H1 (cell line): ENCODE results near the gene HSPA1L. TPM values are rescaled to one million over a fixed set of nuclear protein-coding genes. Genes with fewer than 3 reads are reported as not detected.

Experiments
- CTCF ChIA-PET: fragments of 300-600 bp; sonication (Branson Sonifier 250); formaldehyde crosslinking; loops from one replicate; lab custom pipeline; 2021; ENCODE audit not compliant: partially characterized antibody; lab: Charles Lee
- POLR2A ChIA-PET: fragments of 300-600 bp; sonication (Branson Sonifier 250); formaldehyde crosslinking; loops from one replicate; lab custom pipeline; 2021; ENCODE audit warnings: inconsistent platforms; ENCODE audit not compliant: partially characterized antibody; lab: Charles Lee
- DNase-seq, 2 experiments: peaks; one replicate each; pipeline versions ENCODE4 v3.0.0 to v3.0.0-alpha.2; 2010 to 2022; ENCODE audit warnings: low spot score in 2 of 2, low read depth in 1 of 2, mixed read lengths in 1 of 2
- FAIRE-seq: peaks from 2 replicates; lab custom pipeline; 2011; peaks lifted over from hg19 to GRCh38; lab: Jason Lieb, UNC
- H2AFZ ChIP-seq: 2 replicates; pipeline ENCODE4 v1.8.1; 2012; ENCODE audit warnings: low read length, inconsistent platforms
- H2AK5ac ChIP-seq: 2 replicates; pipeline ENCODE4 v1.6.1; 2013; ENCODE audit warnings: low read depth, low read length
- H2BK120ac ChIP-seq: replicated peaks from 2 replicates; pipeline ENCODE3; 2013; ENCODE audit warnings: low read depth, low read length, inconsistent platforms
- H2BK12ac ChIP-seq: 2 replicates; pipeline ENCODE4 v1.6.1; 2013; ENCODE audit warnings: low read depth, low read length
- H2BK15ac ChIP-seq: 2 replicates; pipeline ENCODE4 v1.6.1; 2013; ENCODE audit warnings: low read length
- H2BK20ac ChIP-seq: 2 replicates; pipeline ENCODE4 v1.6.1; 2013; ENCODE audit warnings: low read length
- H2BK5ac ChIP-seq: 2 replicates; pipeline ENCODE4 v1.6.1; 2013; ENCODE audit warnings: low read depth, low read length
- H3K14ac ChIP-seq: 2 replicates; pipeline ENCODE4 v1.6.1; 2013; ENCODE audit warnings: inconsistent platforms; ENCODE audit not compliant: insufficient read length
- H3K18ac ChIP-seq: 2 replicates; pipeline ENCODE4 v1.6.1; 2013; ENCODE audit warnings: low read length; ENCODE audit errors: extremely low read depth
- H3K23ac ChIP-seq: 2 replicates; pipeline ENCODE4 v1.6.1; 2013; ENCODE audit warnings: inconsistent platforms; ENCODE audit not compliant: insufficient read length
- H3K23me2 ChIP-seq: 2 replicates; pipeline ENCODE4 v1.6.1; 2013; ENCODE audit warnings: low read depth, low read length
- H3K27ac ChIP-seq: 2 replicates; pipeline ENCODE4 v1.6.1; 2011; ENCODE audit warnings: low read depth, low read length, inconsistent platforms
- H3K27me3 ChIP-seq, 4 experiments: replicated peaks in 1 of 4; 1 replicate in 1 of 4; 2 replicates in 3 of 4; pipeline versions ENCODE4 v1.6.1 to v1.8.1; 2011 to 2013; ENCODE audit warnings: low read length in 3 of 4, mild to moderate bottlenecking in 3 of 4, inconsistent platforms in 2 of 4, mixed read lengths in 2 of 4, moderate library complexity in 1 of 4; ENCODE audit not compliant: control insufficient read depth in 3 of 4, insufficient read depth in 3 of 4; ENCODE audit errors: extremely low read depth in 1 of 4
- H3K36me3 ChIP-seq, 4 experiments: 2 replicates each; pipeline versions ENCODE4 v1.6.1 to v1.8.1; 2011 to 2013; ENCODE audit warnings: mild to moderate bottlenecking in 4 of 4, low read length in 3 of 4, moderate library complexity in 2 of 4, control low read depth in 1 of 4, inconsistent platforms in 1 of 4; ENCODE audit not compliant: insufficient read depth in 4 of 4, control insufficient read depth in 2 of 4
- H3K4ac ChIP-seq: replicated peaks from 2 replicates; pipeline ENCODE3; 2013; ENCODE audit warnings: low read length, low read depth, mixed read lengths, inconsistent platforms; ENCODE audit not compliant: insufficient read length
- H3K4me1 ChIP-seq, 4 experiments: replicated peaks in 1 of 4; 1 replicate in 1 of 4; 2 replicates in 3 of 4; pipeline versions ENCODE4 v1.6.1 to v1.8.1; 2011 to 2013; ENCODE audit warnings: low read length in 3 of 4, inconsistent platforms in 2 of 4, mixed read lengths in 1 of 4; ENCODE audit not compliant: insufficient read depth in 4 of 4, control insufficient read depth in 3 of 4
- H3K4me2 ChIP-seq, 2 experiments: 2 replicates each; pipeline versions ENCODE4 v1.6.1 to v1.8.1; 2011 to 2013; ENCODE audit warnings: low read depth in 2 of 2, low read length in 2 of 2, control low read depth in 1 of 2, inconsistent platforms in 1 of 2, mild to moderate bottlenecking in 1 of 2; ENCODE audit not compliant: insufficient read depth in 1 of 2
- H3K4me3 ChIP-seq, 4 experiments: fragments of 200-600, 300-600 bp in 1 of 4; sonication (generic), shearing (Covaris generic), sonication (Bioruptor Twin) in 1 of 4; 2 replicates each; pipeline versions ENCODE4 v1.5.1 to v1.8.1; 2011 to 2016; ENCODE audit warnings: low read length in 4 of 4, low read depth in 3 of 4, control low read depth in 2 of 4, inconsistent platforms in 2 of 4, mild to moderate bottlenecking in 2 of 4, mixed read lengths in 1 of 4, moderate library complexity in 1 of 4; ENCODE audit not compliant: insufficient read depth in 2 of 4; ENCODE audit errors: extremely low read depth in 1 of 4
- H3K56ac ChIP-seq: replicated peaks from 2 replicates; pipeline ENCODE3; 2013; ENCODE audit warnings: low read depth, mild to moderate bottlenecking, mixed read lengths, low read length, inconsistent platforms; ENCODE audit not compliant: insufficient read length
- H3K79me1 ChIP-seq: 2 replicates; pipeline ENCODE4 v1.6.1; 2013; ENCODE audit warnings: low read depth, low read length, control low read depth
- H3K79me2 ChIP-seq, 2 experiments: 2 replicates each; pipeline versions ENCODE4 v1.6.1 to v1.8.1; 2012 to 2013; ENCODE audit warnings: low read length in 2 of 2, mild to moderate bottlenecking in 2 of 2, inconsistent platforms in 1 of 2; ENCODE audit not compliant: insufficient read depth in 2 of 2, control insufficient read depth in 1 of 2
- H3K9ac ChIP-seq, 4 experiments: replicated peaks in 1 of 4; 1 replicate in 1 of 4; 2 replicates in 3 of 4; pipeline versions ENCODE4 v1.6.1 to v1.8.1; 2011 to 2013; ENCODE audit warnings: low read depth in 3 of 4, low read length in 3 of 4, control low read depth in 2 of 4, mild to moderate bottlenecking in 2 of 4, moderate library complexity in 2 of 4, inconsistent platforms in 1 of 4; ENCODE audit errors: extremely low read depth in 1 of 4
- H3K9me3 ChIP-seq, 2 experiments: 2 replicates each; pipeline versions ENCODE4 v1.6.1 to v1.8.1; 2012 to 2013; ENCODE audit warnings: mild to moderate bottlenecking in 2 of 2, moderate library complexity in 2 of 2, control low read depth in 1 of 2, inconsistent platforms in 1 of 2, low read depth in 1 of 2, low read length in 1 of 2, mixed read lengths in 1 of 2; ENCODE audit not compliant: insufficient read depth in 2 of 2
- H4K20me1 ChIP-seq, 2 experiments: replicated peaks in 1 of 2; 2 replicates each; pipeline versions ENCODE3 to v1.8.1; 2011 to 2013; ENCODE audit warnings: inconsistent platforms in 2 of 2, low read length in 2 of 2, mild to moderate bottlenecking in 1 of 2; ENCODE audit not compliant: insufficient read depth in 2 of 2, control insufficient read depth in 1 of 2
- H4K5ac ChIP-seq: 2 replicates; pipeline ENCODE4 v1.6.1; 2013; ENCODE audit warnings: low read length, low read depth, mixed read lengths, inconsistent platforms; ENCODE audit not compliant: insufficient read length
- H4K8ac ChIP-seq: 2 replicates; pipeline ENCODE4 v1.8.0; 2013; ENCODE audit warnings: mild to moderate bottlenecking, moderate library complexity, low read length, inconsistent platforms; ENCODE audit not compliant: insufficient read depth; ENCODE audit errors: extremely low read depth
- H4K91ac ChIP-seq: replicated peaks from 2 replicates; pipeline ENCODE3; 2013; ENCODE audit warnings: low read length, mixed read lengths, inconsistent platforms; ENCODE audit not compliant: insufficient read length
- ASH2L ChIP-seq: fragments of 200-600, 300-600 bp; sonication (generic); IDR thresholded peaks from one replicate; pipeline ENCODE4 v1.7.1; 2017; ENCODE audit warnings: low read length
- NRF1 ChIP-seq: IDR thresholded peaks from 2 replicates; pipeline ENCODE4 v1.6.1; 2011; ENCODE audit warnings: mild to moderate bottlenecking, low read depth, low read length, improper control_type of control experiment
- PHF8 ChIP-seq: fragments of 200-600 bp; sonication (generic); conservative IDR thresholded peaks from 2 replicates; pipeline ENCODE4 v1.7.1; 2012; ENCODE audit warnings: low read depth, mild to moderate bottlenecking, inconsistent platforms, low read length, moderate library complexity
- POLR2A ChIP-seq, 2 experiments: IDR thresholded peaks; 1 replicate in 1 of 2; 2 replicates in 1 of 2; pipeline ENCODE4 v1.6.1; 2011; ENCODE audit warnings: low read depth in 2 of 2, low read length in 2 of 2, mild to moderate bottlenecking in 2 of 2; ENCODE audit errors: control extremely low read depth in 1 of 2
- SP4 ChIP-seq: IDR thresholded peaks from 2 replicates; pipeline ENCODE4 v1.6.1; 2012; ENCODE audit warnings: low read length, inconsistent platforms
- SRF ChIP-seq: IDR thresholded peaks from 2 replicates; pipeline ENCODE4 v1.6.1; 2011; ENCODE audit warnings: mild to moderate bottlenecking, low read depth, low read length, moderate library complexity
- TAF1 ChIP-seq: IDR thresholded peaks from 2 replicates; pipeline ENCODE4 v1.6.1; 2011; ENCODE audit warnings: mild to moderate bottlenecking, low read depth, low read length
- WGBS, 2 experiments: shearing (Covaris generic) in 1 of 2; methylation state at CpG; one replicate each; pipeline versions ENCODE4 v1.1.6 to v1.1.7; 2013 to 2015; ENCODE audit warnings: low lambda C conversion rate in 2 of 2, mixed read lengths in 2 of 2, inconsistent platforms in 1 of 2, low coverage in 1 of 2, missing lambda C conversion rate in 1 of 2; ENCODE audit not compliant: insufficient replicate concordance in 2 of 2, insufficient coverage in 1 of 2, insufficient read length in 1 of 2; ENCODE audit errors: extremely low coverage in 1 of 2, missing lambda C conversion rate in 1 of 2; 5-methylcytosine and 5-hydroxymethylcytosine counted together
- polyA plus RNA-seq, 7 experiments: library from polyadenylated mRNA; depleted of rRNA in 3 of 7; stranded (reverse) in 5 of 7; unstranded in 2 of 7; fragments of >200 nt in 5 of 7; fragments of 200-250 nt in 2 of 7; gene quantifications; 1 replicate in 5 of 7; 2 replicates in 1 of 7; 4 replicates in 1 of 7; pipeline versions ENCODE4 v1.2.1 to v1.2.3, GENCODE V29; 2011 to 2013; ENCODE audit warnings: missing spikeins in 2 of 7, mixed read lengths in 2 of 7
- total RNA-seq: library from RNA; stranded (reverse); fragmentation: NEBNext Ultra II Directional; extraction: Animal tissue kit (Norgen Biotek cat#: 25700); gene quantifications from 2 replicates; pipeline ENCODE4 v1.2.1, GENCODE V29; 2021
- TF ChIP-seq, protein P1 (sequence below): IDR thresholded peaks from 2 replicates; pipeline ENCODE4 v1.6.1; 2011; ENCODE audit warnings: low read length, improper control_type of control experiment

HSPA1L gene
- total and polyA plus RNA-seq, 2 of the 8 experiments (the other 6 are each of a cell fraction or from before 2014, with no cell fraction given): 1.00 to 1.9 TPM

DNA sequence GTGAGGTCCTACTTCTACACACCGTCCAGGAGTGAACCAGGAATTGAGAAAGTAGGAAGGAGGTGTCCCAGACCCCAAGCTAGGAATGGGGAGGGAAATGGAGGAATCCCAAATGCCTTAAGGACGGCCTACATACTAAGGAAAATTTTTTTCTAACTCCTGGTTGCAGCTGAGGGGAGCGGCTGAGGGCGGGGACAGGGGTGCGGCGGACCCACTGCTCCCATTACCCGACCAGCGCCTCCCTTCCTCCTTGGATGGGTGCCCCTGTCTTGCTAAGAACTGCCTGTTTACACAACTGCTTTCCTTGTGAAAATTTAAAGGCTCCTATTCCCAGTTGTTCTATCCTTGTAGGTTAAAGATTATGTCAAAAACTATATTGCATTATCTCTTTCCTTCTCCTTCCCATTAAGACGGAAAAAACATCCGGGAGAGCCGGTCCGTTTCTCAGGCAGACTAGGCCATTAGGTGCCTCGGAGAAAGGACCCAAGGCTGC lies 11.8 kb upstream of the HSPA1L start:
- 2% methylated on average over 13 of the region's 13 CpGs; no CpG with 5 or more reads in 1 of the 2 experiments for WGBS, 2 experiments
- DNase-seq (peak in 1 of 2 experiments; percentile 62), FAIRE-seq (no peak)
- Histone ChIP-seq H4K20me1 (peaks cover 0 to 3% of the 10 kb centered on the region in 2 experiments), H3K23me2 (peaks cover 18% of the 10 kb centered on the region), H3K23ac (no peak overlapping the region), H3K4ac (peak overlapping the region; percentile 16), H3K4me2 (peak overlapping the region; percentile 87 to 100), H3K56ac (no peak overlapping the region), H4K8ac (no peak overlapping the region), H3K36me3 (no peaks in the 10 kb centered on the region), H3K27ac (peak overlapping the region; percentile 77), H3K9me3 (no peaks in the 10 kb centered on the region), H3K9ac (peak overlapping the region in 3 of 4 experiments; percentile 56 to 76 (median 57); a peak in 6 of 7 replicates), H3K18ac (peak overlapping the region; percentile 93), H2BK20ac (0 out of 2 replicates have a peak overlapping the region, but pooled peaks have one; percentile 2), H3K4me1 (peaks cover 5 to 12% (median 9%) of the 10 kb centered on the region in 4 experiments; a peak in 6 of 7 replicates), H2AFZ (peak overlapping the region; percentile 54; the same call in 1 of the 2 replicates), H2BK12ac (peak overlapping the region; percentile 84; the same call in 1 of the 2 replicates), H3K79me1 (peaks cover 2% of the 10 kb centered on the region; the same call in 1 of the 2 replicates), H2BK120ac (no peak overlapping the region), H2BK5ac (peak overlapping the region; percentile 92), H3K27me3 (no peaks in the 10 kb centered on the region), H2AK5ac (no peak overlapping the region), H3K14ac (no peak overlapping the region), H4K91ac (peak overlapping the region; percentile 41), H3K79me2 (peaks cover 0 to 23% of the 10 kb centered on the region in 2 experiments; a peak in 2 of 4 replicates), H4K5ac (peak overlapping the region; percentile 78), H3K4me3 (peak overlapping the region; percentile 40 to 65 (median 56)), H2BK15ac (peak overlapping the region; percentile 92; the same call in 1 of the 2 replicates)
- CTCF ChIA-PET: interaction anchor here (0.6 to 2.6 kb wide), 11 partner anchors 11 to 137 kb away, joined by 3 to 12 read pairs (median 4); partner anchors contain the start of gene VARS1
- TF ChIP-seq SRF: no peak
- peak; percentile 22; the same call in 1 of the 2 replicates for TF ChIP-seq PHF8
- peak; percentile 97 for TF ChIP-seq SP4
- TF ChIP-seq, protein P1, sequence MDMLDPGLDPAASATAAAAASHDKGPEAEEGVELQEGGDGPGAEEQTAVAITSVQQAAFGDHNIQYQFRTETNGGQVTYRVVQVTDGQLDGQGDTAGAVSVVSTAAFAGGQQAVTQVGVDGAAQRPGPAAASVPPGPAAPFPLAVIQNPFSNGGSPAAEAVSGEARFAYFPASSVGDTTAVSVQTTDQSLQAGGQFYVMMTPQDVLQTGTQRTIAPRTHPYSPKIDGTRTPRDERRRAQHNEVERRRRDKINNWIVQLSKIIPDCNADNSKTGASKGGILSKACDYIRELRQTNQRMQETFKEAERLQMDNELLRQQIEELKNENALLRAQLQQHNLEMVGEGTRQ: no peak
- TF ChIP-seq ASH2L: no peak
- TF ChIP-seq POLR2A (IDR thresholded peaks at IDR 0.05; ENCODE audit: control extremely low read depth in 1 of 2, low read depth in 2 of 2, low read length in 2 of 2): peak in 1 of 2 experiments; percentile 30; a peak in 1 of 3 replicates
- 0 out of 2 replicates have a peak, but pooled peaks have one; percentile 45 for TF ChIP-seq TAF1
- TF ChIP-seq NRF1: no peak
- POLR2A ChIA-PET: interaction anchor here (0.7 to 10.9 kb wide), 56 partner anchors 8 to 353 kb away, joined by 3 to 136 read pairs (median 4); partner anchors contain the start of genes ABHD16A, APOM, BAG6 and C6orf47
